ENCODE results near the gene AMOTL1. TPM values are rescaled to one million over a fixed set of nuclear protein-coding genes. Genes with fewer than 3 reads are reported as not detected.

Gene AMOTL1
- polyA plus RNA-seq, 1 donor from 2014 or later: 10.7 TPM

- Histone ChIP-seq H3K79me2 (replicated peaks; ENCODE audit: insufficient read depth, low read length) (peaks cover 35% of the 10 kb centered on the region), H3K36me3 (ENCODE audit: insufficient read depth, low read length) (peaks cover 15% of the 10 kb centered on the region), H4K20me1 (ENCODE audit: insufficient read depth) (no peaks in the 10 kb centered on the region)
Observed at GRCh38 chr11:94796863-94797262, 28.7 kb downstream of the AMOTL1 start.

DNA sequence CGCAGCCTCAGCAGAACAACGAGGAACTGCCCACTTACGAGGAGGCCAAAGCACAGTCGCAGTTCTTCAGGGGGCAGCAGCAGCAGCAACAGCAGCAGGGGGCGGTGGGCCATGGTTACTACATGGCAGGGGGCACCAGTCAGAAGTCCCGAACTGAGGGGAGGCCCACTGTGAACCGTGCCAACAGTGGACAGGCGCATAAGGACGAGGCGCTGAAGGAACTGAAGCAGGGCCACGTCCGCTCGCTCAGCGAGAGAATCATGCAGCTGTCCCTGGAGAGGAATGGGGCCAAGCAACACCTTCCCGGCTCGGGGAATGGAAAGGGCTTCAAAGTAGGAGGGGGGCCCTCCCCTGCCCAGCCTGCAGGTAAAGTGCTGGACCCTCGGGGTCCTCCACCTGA, 31.6 kb downstream of the AMOTL1 start:
- H3K4me3 ChIP-seq (ENCODE audit: low read length): no peak overlapping the region
- no peak overlapping the region for H2AFZ ChIP-seq (ENCODE audit: low read depth, low read length)
- TF ChIP-seq CTCF (IDR thresholded peaks at IDR 0.05; ENCODE audit: poor library complexity, severe bottlenecking): no peak
- TF ChIP-seq POLR2AphosphoS5 (IDR thresholded peaks at IDR 0.05): no peak
- TF ChIP-seq TAF1 (IDR thresholded peaks at IDR 0.05; ENCODE audit: low read depth): no peak
- TF ChIP-seq EZH2 (IDR thresholded peaks at IDR 0.05; ENCODE audit: borderline replicate concordance, insufficient read depth, low read length, poor library complexity, severe bottlenecking): no peak
- TF ChIP-seq MXI1 (conservative IDR thresholded peaks at IDR 0.05; ENCODE audit: poor library complexity, severe bottlenecking): no peak
- TF ChIP-seq SMC3 (conservative IDR thresholded peaks at IDR 0.05; ENCODE audit: poor library complexity): no peak
- TF ChIP-seq, protein P1, sequence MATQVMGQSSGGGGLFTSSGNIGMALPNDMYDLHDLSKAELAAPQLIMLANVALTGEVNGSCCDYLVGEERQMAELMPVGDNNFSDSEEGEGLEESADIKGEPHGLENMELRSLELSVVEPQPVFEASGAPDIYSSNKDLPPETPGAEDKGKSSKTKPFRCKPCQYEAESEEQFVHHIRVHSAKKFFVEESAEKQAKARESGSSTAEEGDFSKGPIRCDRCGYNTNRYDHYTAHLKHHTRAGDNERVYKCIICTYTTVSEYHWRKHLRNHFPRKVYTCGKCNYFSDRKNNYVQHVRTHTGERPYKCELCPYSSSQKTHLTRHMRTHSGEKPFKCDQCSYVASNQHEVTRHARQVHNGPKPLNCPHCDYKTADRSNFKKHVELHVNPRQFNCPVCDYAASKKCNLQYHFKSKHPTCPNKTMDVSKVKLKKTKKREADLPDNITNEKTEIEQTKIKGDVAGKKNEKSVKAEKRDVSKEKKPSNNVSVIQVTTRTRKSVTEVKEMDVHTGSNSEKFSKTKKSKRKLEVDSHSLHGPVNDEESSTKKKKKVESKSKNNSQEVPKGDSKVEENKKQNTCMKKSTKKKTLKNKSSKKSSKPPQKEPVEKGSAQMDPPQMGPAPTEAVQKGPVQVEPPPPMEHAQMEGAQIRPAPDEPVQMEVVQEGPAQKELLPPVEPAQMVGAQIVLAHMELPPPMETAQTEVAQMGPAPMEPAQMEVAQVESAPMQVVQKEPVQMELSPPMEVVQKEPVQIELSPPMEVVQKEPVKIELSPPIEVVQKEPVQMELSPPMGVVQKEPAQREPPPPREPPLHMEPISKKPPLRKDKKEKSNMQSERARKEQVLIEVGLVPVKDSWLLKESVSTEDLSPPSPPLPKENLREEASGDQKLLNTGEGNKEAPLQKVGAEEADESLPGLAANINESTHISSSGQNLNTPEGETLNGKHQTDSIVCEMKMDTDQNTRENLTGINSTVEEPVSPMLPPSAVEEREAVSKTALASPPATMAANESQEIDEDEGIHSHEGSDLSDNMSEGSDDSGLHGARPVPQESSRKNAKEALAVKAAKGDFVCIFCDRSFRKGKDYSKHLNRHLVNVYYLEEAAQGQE (IDR thresholded peaks at IDR 0.05; ENCODE audit: borderline replicate concordance): no peak
- no peak for TF ChIP-seq EP300 (conservative IDR thresholded peaks at IDR 0.05; ENCODE audit: poor library complexity, severe bottlenecking)
- no peak for TF ChIP-seq RAD21 (conservative IDR thresholded peaks at IDR 0.05)
- H3K9me2 ChIP-seq (ENCODE audit: insufficient read depth, low read length): no peaks in the 10 kb centered on the region
- no peaks in the 10 kb centered on the region for H3K27me3 ChIP-seq (ENCODE audit: insufficient read depth, low read depth, low read length)
- peaks cover 29% of the 10 kb centered on the region for H3K79me2 ChIP-seq (replicated peaks; ENCODE audit: insufficient read depth, low read length)
- H4K20me1 ChIP-seq (ENCODE audit: insufficient read depth): no peaks in the 10 kb centered on the region
- H3F3A ChIP-seq (ENCODE audit: insufficient read depth, low read length, poor library complexity, severe bottlenecking): no peaks in the 10 kb centered on the region
- peaks cover 22% of the 10 kb centered on the region for H3K36me3 ChIP-seq (ENCODE audit: insufficient read depth, low read length)
- no peak overlapping the region for H3K9ac ChIP-seq (ENCODE audit: low read length)
- H3K9me3 ChIP-seq (ENCODE audit: low read length): no peaks in the 10 kb centered on the region
- H3K27ac ChIP-seq (ENCODE audit: low read length): no peak overlapping the region
- H3K4me2 ChIP-seq (ENCODE audit: low read length): no peak overlapping the region

More at GRCh38 chr11:94796863-94797262, 28.7 kb downstream of the AMOTL1 start:
- no peak overlapping the region for H3K9ac ChIP-seq (ENCODE audit: low read length)
- H3K27me3 ChIP-seq (ENCODE audit: insufficient read depth, low read depth, low read length): no peaks in the 10 kb centered on the region
- H2AFZ ChIP-seq (ENCODE audit: low read depth, low read length): no peak overlapping the region
- H3K4me2 ChIP-seq (ENCODE audit: low read length): no peak overlapping the region
- no peak overlapping the region for H3K4me3 ChIP-seq (ENCODE audit: low read length)
- no peaks in the 10 kb centered on the region for H3F3A ChIP-seq (ENCODE audit: insufficient read depth, low read length, poor library complexity, severe bottlenecking)
- no peaks in the 10 kb centered on the region for H3K9me2 ChIP-seq (ENCODE audit: insufficient read depth, low read length)
- no peak overlapping the region for H3K27ac ChIP-seq (ENCODE audit: low read length)
- H3K9me3 ChIP-seq (ENCODE audit: low read length): no peaks in the 10 kb centered on the region
- no peak for TF ChIP-seq TAF1 (IDR thresholded peaks at IDR 0.05; ENCODE audit: low read depth)
- TF ChIP-seq, protein P1 (IDR thresholded peaks at IDR 0.05; ENCODE audit: borderline replicate concordance): no peak
- TF ChIP-seq CTCF (IDR thresholded peaks at IDR 0.05; ENCODE audit: poor library complexity, severe bottlenecking): no peak
- no peak for TF ChIP-seq EP300 (conservative IDR thresholded peaks at IDR 0.05; ENCODE audit: poor library complexity, severe bottlenecking)
- no peak for TF ChIP-seq SMC3 (conservative IDR thresholded peaks at IDR 0.05; ENCODE audit: poor library complexity)
- TF ChIP-seq EZH2 (IDR thresholded peaks at IDR 0.05; ENCODE audit: borderline replicate concordance, insufficient read depth, low read length, poor library complexity, severe bottlenecking): no peak
- TF ChIP-seq RAD21 (conservative IDR thresholded peaks at IDR 0.05): no peak
- TF ChIP-seq POLR2AphosphoS5 (IDR thresholded peaks at IDR 0.05): no peak
- TF ChIP-seq MXI1 (conservative IDR thresholded peaks at IDR 0.05; ENCODE audit: poor library complexity, severe bottlenecking): no peak
